DMS 273 (cell line): ENCODE measurements around the gene CYP4F12.
A peak's percentile ranks its signal among the peaks of the same experiment; 100 is the strongest.

Source experiments
- DNase-seq: peaks from one replicate; lab custom pipeline; 2025; ENCODE audit not compliant: unreplicated experiment; lab: John Stamatoyannopoulos, UW

The CYP4F12 gene, protein sequence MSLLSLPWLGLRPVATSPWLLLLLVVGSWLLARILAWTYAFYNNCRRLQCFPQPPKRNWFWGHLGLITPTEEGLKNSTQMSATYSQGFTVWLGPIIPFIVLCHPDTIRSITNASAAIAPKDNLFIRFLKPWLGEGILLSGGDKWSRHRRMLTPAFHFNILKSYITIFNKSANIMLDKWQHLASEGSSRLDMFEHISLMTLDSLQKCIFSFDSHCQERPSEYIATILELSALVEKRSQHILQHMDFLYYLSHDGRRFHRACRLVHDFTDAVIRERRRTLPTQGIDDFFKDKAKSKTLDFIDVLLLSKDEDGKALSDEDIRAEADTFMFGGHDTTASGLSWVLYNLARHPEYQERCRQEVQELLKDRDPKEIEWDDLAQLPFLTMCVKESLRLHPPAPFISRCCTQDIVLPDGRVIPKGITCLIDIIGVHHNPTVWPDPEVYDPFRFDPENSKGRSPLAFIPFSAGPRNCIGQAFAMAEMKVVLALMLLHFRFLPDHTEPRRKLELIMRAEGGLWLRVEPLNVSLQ

DNA sequence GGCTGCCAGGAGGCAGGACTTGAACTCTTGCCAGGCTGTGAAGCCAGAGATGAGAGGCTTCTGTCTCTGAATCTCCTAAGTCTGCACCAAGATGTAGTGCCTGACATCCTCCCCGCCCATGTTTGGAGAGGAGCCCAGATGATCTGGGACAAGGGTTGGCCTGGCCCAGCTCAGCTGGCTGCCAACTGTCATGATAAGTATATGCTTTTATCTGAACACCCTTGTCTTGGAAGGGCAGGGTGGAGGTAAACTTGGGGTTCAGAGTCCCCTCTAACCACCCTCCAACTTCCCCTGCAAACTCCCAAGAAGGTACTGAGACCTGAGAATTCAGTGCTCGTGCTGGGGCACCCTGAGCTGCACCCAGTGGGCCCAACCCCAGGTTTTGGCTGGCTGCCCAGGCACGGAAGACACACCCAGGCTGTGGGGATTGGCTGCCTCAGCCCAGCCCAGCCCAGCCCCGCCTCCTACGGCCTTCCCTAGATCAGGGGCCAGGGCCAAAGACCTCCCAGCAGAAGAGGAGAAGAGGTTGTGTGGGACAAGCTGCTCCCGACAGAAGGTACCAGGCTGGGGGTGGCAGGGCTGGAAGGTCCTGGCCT is at the start of gene CYP4F12:
TSS of gene CYP4F12 (plus strand) at position 508 of the 596 bp plus-strand sequence. CDS start 443 bp downstream, outside the sequence.
- DNase-seq: peak; percentile 31

DNA sequence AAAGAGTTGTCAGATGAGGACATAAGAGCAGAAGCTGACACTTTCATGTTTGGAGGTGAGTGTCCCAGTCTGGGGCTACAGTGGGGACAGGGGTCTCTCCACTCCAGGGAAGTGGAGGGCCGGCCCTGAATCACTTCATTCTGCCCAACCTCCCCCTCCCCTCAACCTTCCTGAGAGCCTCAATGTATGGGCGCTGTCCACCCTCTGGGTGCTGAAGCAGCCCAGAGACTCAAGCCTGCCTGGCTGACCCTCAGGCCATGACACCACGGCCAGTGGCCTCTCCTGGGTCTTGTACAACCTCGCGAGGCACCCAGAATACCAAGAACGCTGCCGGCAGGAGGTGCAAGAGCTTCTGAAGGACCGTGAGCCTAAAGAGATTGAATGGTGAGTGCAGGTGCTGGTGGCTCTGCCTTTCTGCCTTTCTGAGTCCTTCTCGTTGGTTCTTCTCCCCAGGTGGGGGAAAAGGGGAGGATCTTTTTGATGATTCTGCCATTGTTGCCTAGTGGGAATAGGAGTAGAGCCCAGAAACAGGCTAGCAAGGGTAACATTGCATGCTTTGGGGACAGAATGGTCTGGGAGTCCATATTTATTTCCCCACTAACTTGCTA is 49.1 kb upstream of the CYP4F12 start:
- DNase-seq: no peak

DNA sequence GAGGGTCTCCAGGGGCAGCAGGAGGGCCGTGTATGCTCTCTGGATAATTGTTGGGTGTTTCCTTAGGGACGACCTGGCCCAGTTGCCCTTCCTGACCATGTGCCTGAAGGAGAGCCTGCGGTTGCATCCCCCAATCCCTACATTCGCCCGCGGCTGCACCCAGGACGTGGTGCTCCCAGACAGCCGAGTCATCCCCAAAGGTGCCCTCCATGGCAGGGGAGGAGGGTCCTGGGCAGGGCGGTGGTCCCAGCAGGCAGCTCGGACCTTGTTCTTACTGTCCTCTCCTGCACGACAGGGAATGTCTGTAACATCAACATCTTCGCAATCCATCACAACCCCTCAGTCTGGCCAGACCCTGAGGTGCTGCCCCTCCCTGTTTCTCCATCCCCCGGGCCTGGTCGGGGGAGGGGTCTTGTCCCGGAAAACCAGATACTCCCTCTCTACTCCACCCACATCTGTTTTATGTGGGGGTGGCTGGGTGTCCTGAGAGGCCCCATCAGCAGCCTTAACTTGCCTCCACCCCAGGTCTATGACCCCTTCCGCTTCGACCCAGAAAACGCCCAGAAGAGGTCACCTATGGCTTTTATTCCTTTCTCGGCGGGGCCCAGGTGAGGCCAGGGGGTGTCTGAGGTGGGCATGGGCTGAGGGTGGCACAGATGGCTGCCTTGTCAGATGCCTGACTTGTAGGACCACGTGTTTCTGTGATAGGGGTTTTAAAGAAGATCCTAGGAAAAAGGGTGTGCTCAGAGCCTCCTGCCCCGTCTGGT is 44.5 kb upstream of the CYP4F12 start:
- no peak for DNase-seq

DNA sequence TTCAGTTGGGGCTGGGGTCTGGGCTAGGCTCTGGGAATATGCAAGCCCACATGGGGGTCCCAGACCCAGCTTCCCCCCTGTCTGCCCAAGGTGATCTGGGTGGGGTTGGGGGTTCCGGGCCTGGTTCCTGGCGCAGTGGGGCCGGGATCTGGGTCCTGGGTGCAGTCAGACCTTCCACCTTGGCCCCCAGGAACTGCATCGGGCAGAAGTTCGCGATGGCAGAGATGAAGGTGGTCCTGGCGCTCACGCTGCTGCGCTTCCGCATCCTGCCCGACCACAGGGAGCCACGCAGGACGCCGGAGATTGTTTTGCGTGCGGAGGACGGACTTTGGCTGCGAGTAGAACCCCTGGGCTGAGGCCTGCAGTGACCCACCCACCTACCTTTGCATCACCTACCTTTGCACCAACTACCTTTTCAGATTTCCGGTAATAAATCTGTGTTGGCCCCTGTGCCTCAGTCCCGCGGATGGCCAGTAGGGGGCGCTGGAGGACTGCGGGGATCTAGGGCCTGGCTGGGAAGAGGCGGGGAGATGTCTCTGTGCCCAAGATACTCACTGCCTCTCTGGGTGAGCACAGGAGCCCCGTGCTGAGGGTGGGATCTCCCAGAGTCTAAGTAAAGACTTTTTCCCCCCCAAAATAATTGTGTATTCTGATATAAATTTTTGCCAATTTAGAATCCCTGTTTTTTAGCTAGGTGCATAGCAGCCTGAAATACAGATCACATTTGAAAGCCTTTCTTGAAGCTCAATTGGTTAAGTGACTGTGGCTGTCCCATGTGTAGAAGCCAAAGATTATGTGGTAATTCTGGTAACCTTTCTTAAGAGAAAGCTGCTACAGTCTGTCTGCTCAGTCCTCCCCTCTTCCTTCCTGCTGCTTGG is 43.6 kb upstream of the CYP4F12 start:
- peak; percentile 83 for DNase-seq

DNA sequence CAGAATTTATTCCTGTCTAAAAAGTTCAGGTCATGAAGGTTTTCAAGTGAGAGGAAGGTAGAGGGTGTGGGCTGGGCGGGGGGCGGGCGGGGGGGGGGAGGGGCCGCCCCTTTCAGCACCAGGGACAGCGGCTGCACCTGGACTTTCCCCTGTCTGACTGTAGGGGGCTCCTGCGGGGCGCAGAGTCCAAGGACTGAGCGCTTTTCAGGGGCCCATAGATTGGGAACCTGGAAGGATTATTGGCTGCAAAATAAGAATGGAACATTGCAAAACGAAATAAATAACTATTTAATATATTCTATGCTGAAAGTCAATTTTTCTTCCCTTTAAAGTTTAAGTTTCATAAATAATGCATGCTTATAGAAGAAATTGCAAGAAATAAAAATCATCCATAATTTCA is 41.1 kb upstream of the CYP4F12 start:
- peak; percentile 40 for DNase-seq

DNA sequence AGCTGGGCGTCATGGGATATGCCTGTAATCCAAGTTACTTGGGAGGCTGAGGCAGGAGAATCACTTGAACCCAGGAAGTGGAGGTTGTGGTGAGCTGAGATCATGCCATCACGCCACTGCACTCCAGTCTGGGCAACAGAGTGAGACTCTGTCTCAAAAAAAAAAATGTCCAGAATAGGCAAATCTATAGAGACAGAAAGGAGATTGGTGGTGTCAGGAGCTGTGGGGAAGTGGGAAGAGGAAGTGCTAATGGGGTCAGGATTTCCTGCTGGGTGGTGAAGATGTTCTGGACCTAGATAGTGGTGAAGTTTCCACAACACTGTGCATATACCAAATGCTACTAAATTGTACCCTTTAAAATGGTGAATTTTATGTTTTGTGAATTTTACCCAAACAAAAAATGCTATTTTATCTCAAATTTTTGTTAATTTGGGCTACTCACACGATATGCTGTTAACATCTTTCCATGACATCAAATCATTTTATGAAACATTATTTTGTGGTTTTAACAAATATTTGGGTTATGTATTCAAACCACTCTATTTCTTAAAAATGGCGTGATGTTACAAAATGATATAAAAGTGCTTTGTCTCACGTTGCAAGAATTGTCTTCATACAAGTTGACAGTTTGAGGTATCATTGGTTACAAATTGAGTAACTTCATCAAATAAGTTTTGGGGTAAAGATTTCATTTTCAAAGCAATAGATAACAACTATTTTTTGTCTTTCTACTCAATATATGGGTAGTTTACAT is 39.6 kb upstream of the CYP4F12 start:
- DNase-seq: no peak

DNA sequence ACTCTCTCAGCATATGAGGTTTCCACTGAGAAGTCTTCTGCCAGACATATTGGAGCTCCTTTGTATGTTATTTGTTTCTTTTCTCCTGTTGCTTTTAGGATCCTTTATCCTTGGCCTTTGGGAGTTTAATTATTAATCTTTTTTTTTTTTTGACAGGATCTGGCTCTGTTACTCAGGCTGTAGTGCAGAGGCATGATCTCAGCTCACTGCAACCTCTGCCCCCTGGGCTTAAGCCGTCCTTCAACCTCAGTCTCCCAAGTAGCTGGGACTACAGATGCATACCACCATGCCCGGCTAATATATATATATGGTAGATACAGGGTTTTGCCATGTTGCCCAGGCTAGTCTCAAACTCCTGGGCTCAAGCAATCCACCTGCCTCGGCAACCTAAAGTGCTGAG is 38.8 kb upstream of the CYP4F12 start:
- no peak for DNase-seq

DNA sequence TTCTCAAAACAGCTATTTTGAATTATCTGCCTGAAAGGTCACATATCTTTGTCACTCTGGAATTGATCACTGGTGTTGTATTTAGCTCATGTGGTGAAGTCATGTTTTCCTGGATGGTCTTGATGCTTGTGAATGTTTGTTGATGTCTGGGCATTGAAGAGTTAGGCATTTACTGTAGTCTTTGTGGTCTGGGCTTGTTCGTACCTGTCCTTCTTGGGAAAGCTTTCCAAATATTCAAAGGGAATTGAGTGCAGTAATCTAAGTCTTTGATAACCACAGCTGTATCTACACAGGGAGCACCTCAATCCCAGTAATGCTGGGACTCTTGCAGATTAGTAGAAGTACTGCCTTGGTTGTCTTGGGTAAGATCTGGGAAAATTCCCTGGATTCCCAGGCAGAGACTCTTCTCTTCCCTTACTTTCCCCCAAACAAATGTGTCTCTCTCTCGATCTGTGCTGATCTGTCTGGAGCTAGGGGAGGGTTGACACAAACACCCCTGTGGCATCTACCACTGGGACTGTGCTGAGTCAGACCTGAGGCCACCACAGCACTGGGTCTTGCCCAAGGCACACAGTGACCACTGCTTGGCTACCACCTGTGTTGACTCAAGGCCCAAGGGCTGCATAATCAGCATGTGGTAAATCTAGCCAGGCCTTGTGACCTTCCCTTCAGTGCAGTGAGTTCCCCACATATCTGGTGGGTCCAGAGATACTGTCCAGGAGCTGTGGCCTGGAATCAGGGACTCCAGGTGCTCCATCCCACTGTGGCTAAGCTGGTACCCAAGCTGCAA is 37.7 kb upstream of the CYP4F12 start:
- DNase-seq: no peak

DNA sequence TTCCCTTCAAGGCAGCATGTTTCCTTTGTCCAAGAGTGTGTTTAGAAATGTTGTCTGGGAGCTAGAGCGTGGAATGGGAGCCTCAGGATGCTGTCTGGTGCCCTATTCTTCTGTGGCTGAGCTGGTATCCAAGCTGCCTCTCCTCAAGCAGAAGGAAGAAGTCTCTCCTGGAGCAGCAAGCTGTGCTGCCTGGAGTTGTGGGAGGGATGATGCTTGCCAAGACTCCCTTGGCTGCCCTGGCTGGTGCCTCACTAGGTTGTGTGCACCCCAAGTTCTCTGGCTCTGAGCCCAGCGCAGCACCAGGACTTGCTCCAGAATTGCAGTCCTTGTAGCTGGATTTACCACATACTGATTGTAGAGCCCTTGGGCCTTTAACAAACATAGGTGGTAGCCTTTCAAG is 36.9 kb upstream of the CYP4F12 start:
- no peak for DNase-seq

DNA sequence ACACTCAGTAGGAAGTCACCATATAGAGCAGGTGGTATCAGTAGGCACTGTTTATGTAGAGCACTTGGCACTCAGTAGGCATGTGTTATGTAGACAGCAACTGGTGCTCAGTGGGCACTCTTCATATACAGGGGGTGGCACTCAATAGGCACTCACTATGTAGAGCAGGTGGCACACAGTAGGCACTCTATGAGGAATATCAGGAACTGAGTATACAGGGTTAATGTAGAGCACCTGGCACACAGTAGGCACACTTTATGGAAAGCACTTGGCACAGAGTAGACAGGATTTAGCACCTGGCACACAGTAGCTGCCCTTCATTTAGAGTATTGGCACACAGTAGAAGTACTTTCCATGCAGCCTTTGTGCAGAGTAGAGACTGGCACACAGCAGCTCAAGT is 33.3 kb upstream of the CYP4F12 start:
- no peak for DNase-seq

DNA sequence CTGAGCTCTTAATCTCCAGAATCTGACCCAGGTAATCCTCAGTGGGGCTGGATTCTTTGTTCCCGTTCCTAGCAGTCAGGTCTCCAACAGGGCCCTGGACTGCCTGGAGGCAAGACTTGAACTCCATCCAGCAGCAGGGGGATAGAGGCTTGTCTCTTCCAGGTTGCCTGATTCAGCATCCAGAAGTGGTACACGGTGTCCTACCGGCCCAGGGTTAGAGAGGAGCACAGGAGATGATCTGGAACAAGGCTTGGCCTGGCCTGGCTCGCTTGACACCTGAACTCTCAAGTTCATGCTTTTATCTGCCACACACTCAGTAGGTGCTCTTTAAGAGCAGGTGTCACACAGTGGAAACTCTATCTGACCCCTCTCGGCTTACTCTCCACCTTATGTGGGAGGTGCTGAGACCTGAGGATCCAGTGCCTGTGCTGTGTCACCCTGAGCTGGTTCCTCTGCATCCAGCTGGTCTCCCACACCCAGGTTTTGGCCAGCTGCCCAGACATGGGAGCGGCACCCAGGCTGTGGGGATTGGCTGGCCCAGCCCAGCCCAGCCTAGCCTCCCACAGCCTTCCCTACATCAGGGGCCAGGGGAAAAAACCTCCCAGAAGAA is 32.5 kb upstream of the CYP4F12 start, which contains the start of gene CYP4F3:
TSS of gene CYP4F3 (plus strand) at position 604 of the 610 bp plus-strand sequence. CDS start 519 bp downstream, outside the sequence.
- peak; percentile 57 for DNase-seq

DNA sequence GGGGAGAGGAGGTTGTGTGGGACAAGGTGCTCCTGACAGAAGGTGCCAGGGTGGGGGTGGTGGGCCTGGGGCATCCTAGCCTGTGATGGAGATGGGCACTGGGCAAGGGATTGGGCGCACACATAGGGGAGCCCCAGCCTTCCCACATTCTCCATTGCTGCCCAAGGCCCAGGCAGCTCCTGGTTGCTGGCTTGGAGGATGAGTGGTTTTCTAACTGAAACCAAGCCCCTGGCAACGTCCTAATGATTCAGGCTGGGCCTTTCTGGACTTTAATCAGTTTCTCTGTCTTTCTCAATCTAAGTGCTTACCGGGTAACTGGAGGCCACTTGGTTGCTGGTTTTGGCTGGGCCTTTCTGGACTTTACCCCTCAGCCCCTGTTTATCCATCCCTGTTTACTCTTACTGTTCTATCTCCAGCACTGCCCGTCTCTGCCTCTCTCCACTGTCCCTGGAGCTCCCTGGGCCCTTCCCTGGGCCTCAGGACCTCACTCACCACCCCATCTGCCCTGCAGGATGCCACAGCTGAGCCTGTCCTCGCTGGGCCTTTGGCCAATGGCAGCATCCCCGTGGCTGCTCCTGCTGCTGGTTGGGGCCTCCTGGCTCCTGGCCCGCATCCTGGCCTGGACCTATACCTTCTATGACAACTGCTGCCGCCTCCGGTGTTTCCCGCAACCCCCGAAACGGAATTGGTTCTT is 31.8 kb upstream of the CYP4F12 start:
- DNase-seq: no peak

DNA sequence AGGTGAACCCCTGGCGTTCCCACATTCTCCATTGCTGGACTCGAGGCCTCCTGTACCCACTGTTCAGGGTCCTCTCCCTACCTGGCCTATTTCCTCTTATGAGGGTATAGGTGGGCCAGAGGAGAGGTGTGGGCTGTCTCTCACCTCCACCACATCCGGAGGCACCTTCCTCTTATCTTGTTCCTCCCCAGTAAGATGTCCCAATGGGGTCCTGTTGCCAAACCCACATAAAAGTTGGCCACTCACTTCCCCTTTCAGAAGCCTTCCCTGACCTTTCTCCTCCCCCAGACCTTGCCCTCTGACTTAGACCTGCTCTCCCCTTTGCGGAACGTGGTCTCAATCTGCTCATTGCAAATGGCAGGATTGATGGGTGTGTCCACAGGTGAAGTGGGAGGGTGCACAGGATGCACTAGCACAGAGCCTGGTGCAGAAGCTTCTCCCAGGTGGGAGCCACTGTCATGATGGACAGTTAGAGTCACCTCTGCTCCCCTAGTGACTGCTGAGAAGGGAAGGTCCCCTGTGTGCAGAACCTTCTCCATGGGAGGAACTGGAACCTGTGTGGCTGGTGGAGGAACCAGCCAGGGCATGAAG is 30.9 kb upstream of the CYP4F12 start:
- no peak for DNase-seq

DNA sequence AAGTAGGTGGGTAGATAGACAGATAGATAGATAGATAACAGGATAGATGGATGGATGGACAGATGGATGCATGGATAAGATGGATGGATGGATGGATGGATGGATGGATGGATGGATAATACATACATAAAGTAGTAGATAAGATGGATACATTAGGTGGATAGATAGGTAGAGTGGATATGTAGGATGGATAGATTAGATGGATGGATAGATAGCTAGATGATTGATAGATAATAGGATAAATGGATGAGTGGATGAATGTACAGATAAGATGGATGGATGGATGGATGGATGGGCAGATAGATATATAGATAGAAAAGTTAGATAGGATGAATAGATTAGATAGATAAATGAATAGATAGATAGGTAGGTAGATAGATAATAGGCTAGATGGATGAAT is 30.1 kb upstream of the CYP4F12 start:
- no peak for DNase-seq

DNA sequence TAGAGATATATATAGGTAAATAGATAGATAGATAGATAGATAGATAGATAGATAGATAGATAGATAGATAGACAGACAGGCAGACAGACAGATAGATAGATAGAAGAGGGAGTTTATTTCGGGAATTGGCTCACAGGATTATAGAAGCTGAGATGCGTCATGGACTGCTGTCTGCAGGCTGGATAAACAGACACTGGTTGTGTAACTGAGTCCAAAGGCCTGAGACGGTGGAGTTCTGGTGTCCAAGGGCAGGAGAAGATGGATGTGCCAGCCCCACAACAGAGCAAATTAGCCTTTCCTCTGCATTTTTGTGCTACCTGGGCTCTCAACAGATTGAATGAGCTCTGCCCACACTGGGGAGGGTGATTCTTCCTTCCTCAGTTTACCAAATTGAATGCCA is 29.5 kb upstream of the CYP4F12 start:
- no peak for DNase-seq

DNA sequence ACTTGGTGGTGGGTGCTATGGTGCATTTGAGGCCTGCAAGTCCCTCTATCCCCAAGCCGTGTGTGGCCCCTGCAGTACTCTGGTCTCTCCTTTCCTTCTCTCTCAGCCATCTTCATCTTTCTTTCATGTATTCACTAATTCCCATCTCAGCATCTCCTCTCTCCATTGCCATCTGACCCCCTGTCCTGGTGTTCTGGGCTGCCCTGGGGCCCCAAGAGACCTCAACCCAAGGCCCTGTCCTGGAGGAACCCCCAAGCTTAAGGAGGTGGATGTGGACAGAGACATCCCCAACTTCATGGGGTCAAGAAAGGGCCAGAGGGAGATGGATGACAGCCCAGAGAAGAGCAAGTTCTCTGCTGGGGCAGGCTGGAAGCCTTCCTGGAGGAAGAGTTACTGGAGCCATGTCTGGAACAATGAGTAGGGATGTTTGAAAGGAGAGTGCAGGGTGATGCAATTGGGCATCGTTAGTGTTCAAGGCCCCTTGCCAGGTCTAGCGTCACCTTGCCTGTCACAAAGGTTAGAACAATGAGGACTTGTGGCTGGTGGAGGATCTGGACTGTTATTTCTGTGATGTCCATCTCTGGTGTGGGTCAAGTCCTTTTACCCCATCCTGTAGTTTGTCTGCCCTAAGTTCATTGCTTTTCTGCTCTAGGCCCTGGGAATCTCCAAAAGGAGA is 28.7 kb upstream of the CYP4F12 start:
- DNase-seq: no peak

DNA sequence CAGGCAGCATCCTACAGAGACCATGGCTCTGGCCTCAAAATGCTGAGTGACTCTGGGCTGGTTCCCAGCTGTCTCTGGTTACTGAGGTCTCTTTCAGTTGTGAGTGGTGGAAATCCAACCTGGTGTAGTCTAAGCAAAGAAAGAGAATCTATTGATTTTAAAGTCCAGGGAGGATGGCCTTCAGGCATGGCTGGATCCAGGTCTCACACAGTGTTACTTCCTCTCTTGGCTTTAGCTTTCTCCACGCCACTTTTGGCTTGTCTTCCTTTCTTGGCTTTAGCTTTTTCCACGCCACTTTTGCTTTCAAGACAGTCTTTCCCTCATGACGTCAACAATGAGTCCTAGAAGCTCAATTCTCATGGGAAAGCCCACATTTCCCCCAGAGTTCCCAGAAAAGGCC is 28.1 kb upstream of the CYP4F12 start:
- no peak for DNase-seq
